IPS DF 19.7 (cell line): ENCODE data around the gene PYGO2.

Source experiments
- DNase-seq: peaks from one replicate; pipeline ENCODE4 v3.0.0-alpha.2; 2013; ENCODE audit warnings: low read depth, low spot score

Gene PYGO2, protein sequence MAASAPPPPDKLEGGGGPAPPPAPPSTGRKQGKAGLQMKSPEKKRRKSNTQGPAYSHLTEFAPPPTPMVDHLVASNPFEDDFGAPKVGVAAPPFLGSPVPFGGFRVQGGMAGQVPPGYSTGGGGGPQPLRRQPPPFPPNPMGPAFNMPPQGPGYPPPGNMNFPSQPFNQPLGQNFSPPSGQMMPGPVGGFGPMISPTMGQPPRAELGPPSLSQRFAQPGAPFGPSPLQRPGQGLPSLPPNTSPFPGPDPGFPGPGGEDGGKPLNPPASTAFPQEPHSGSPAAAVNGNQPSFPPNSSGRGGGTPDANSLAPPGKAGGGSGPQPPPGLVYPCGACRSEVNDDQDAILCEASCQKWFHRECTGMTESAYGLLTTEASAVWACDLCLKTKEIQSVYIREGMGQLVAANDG

DNA sequence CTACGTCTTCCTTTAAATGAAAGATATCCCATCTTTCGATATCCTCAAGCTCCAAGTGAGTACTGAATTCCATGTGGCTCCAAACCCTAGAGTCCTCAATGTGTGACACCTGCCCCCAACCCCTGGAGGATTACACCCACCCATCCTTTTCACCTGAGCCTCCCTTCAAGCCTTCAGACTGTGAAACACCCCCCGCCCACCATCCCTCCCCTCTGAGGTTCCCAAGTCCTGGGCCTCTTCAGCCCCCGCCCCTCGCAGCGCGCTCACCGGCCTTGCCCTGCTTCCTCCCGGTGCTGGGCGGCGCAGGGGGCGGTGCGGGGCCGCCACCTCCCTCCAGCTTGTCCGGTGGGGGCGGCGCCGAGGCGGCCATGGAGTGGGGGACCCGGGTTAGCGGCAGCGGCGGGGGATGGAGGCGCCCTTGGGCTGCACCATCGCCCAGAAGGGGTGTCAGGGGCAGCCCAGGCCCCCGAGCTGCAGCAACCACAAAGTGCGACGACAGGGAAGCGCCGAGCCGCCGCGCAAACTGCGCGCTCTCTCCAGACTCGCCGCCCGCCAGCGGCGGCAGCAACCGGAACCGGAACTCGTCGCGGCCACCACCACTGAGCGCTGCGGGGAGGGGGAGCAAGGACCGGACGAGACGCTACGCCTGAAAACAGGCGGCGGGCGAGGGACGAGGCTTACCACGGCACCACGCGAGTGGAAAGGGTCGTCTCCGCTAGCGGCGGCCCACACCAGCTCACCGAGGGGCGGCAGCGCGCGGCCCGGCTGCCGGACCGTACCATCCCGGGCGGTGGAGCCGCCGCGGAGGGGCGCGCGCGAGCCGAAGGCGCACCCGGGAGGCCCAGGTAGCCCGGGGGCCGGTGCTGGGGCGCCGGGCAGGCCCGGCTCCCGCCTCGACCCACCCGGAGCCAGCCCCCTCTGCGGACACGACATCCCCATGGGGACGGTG, at the start of gene PYGO2:
Gene PYGO2, minus strand, starts transcription at position 576 of the 949 bp plus-strand sequence. Its CDS starts 206 bp downstream, at position 370.
- DNase-seq: no peak

DNA sequence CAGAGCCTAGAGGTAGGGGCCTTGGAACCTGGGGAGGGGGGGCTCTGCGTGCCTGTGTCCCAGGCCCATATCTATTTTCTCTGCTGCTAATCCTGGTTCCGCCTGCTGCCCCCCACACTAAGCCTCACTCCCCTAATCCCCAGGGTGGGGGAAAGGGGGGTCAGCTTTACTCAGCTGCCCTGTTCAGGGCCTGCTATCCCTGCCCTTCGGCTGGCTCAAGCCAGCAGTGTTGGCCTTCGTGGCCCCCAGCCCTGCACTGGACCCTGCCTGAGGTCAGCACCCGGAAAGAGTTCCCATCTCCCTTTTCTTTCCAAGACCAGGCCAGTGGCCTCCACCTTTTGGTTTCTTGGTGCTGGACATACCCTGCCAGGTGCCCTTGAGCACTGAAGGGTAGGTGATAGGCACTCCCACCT, 49.4 kb upstream of the PYGO2 start:
- DNase-seq: no peak

DNA sequence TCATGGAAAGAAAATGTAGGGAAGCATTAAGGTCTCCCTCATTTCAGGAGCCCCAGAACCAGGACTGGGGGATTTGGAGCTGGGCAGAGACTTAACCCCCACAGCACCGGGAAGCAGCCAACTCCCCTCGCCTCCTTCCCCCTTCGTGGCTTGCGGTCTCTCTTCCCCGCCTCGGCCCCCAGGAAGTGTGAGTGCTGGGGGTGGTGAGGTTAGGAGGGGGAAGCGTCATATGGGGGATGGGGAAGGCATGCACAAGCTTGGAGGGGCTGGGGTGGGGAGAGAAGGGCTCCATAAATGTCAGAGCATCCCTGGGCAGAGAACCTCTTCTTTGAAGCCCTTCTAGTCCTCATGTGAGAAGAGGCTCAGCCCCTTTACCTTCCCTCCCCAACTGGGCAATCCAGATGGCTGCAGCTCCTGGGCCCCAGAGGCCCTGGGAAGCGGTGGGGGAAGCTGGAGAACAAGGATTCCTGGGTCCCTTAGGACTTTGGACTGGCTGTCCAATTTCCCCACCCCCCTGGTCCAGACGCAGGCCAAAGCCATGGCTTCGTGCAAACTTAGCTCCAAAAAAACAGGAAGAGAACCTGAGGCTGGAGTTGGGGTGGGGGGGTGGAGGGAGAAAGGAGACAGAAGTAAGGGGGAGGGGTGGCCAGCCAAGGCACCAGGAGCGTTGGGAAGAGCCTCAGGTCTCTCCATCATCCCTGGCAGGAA, 48.8 kb upstream of the PYGO2 start:
- DNase-seq: no peak

DNA sequence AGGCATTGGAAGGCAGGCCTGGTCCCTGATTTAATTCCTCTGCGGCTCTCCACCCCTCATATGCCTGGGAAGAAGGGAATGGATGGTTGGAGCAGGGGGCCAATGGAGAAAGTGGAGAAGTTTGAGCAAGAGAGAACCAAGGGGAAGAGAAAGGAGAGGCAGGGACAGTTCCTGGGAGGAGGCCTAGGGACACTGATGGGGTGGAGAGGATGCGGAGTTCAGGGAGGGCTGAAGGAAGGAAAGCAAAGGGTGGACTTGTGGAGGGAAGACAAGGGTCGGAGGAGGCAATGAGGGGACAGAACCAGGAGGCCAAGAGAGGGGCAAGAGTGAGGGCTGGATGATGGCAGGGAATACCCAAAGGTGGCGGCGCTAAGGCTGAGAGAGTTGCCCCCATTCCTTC, 48.2 kb upstream of the PYGO2 start:
- DNase-seq: no peak

DNA sequence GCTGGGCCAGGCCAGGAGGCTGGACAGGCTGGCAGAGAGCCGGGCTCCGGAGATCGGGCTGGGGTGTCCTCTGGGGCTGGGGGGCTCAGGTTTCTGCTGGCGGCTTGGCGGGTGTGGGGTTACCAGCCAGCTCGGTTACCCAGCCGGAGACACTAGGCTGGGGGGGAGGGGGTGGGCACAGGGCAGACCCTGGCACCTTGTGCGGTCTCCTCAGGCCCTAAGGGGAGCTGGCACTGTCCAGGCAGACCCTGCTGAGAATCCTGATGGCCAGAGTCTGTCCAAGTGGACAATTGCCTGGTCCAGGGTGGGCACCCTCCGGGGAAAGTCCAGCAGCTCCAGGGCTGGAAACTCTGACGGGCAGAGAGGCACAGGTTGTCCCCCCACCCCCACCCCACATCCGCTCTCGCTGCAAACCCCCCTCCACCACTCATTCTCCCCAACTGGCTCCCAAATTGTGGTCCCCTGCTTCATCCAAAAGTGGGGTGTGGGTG, 47.7 kb upstream of the PYGO2 start:
- no peak for DNase-seq

DNA sequence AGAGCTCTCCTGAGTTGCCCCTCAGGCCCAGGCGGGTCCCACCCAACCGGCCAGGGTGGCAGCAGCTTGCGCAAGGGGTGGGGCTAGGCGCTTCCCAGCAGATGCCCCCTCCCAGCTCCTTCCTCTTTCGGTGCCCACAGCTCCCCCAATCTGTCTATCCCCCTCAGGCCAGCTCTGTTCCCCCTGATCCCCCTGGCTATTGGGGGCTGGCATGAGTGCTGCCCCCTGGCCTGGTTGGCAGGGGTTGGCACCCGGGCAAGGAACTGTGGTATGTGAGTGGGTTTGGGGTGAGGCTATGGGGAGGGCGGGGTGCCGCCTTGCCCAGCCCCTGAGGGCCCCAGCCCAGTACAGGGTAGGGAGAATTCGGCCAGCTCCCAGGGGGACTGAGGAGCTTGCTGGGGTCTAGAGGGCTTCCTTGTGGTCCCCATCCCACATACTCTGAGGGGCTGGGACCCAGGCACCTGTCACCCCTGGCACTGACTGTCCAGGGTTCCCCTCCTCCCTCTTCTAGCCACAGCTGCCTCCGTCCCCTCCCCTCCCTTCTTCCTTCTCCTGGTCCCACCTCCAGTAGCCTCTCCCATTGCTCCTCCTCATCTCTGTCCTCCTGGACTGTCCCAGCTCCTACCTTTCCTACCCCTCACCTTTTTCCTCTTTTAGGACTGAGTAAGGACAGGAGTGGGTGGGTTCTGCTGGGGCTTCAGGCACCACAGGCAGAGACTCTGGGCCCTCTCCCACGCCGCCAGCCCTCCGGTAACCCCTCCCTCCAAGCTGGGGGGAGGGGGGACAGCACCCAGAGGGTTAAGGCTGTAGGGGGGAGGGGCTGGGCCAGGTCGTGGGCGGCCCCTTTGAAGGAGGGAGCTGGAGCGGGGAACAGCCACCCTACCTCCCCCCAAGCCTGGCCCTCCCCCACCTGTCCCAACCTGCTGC, 46.7 kb upstream of the PYGO2 start:
- no peak for DNase-seq

DNA sequence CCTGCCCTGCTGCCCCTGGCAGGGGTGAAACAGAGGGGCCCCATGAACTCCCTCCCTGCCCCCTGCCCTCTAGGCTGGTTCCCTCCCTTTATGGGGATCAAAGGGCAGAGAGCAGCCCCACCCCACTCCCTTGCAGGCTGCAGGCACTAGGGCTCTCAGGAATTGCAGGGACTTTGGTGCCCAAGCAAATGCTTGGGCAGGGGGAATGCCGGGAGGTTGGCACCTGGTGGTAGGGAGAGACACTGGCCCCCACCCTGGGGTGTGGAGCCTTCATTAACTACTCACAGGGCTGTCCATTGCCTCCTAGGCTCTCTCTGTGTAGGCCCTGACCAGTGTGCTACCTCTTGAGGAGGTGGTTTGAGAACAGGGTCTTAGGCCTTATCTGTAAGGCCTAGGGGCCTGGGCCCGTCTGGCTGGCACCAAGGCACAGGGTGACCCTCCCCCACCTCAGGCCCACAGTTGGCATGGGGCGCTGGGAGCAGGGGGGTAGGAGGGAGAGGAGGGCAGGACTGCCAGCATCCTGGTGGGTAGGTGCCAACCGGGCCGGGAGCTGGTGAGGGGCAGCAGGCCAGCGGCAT, 45.8 kb upstream of the PYGO2 start:
- DNase-seq: no peak

DNA sequence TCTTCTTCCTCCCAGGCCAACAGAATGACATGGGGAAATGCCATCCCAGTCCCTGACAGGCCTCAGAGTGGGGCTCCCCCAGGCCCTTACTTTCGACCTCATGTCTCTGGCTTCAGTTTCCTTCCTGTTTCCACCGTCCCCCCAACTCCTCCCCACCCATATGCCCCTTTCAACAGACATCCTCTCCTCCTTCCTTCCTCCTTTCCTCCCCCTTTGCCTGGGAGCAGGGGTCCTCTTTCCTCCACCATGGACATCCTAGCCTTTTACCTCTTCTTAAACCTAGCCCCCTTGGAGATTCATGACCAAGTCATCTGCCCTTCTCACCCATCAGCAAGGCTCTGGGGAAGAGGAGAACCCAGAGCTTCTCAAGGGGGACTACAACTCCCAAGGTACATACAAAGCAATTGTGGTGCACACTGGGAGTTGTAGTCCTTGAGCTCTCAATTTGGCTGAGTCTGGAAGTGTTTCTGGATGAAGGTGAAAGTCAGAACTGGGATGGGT, 45.1 kb upstream of the PYGO2 start:
- no peak for DNase-seq

DNA sequence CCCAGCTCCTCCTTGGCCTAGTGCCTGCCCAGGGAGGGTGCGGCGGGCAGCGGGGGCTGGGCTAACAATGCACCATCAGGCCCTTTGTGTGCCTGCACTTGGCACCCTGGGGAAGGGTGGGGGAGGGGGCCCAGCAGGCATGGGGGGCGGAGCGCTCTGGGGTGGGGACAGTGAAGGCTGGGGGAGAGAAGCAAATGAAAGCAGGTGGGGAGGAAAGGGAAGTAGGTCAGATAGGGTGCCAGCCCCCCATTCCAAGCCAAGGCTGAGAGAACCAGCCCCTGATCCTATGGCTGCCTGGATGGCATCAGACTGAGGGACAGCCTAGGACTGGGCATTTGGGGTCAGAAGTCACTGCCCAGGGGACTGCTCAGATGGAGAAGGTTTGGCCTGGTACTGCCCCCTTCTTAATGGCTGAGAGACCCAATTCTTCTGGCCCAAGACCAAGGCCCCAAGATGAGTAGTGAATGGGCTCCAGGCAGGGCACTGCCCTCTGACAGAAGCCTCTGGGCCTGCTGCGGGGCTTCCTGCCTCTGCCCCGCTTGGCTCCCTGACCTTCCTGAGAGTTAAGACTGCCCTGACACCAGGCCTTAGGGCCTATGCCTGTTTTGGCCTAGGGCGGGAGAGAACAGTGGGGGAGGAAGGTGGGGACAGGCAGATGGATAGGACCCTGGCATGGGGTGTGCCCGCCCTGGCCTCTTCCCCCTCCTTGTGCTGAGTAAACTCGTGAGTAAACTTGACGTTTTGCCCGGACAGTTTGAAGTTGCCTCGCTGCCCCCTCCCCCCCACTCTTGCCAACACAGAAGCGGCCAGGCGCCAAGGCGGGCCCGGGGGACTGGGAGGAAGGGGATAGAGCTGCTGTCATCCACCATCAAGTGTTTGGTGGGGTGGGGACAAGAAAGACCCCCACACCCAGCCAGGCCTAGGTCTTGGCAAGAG, 43.8 kb upstream of the PYGO2 start:
- no peak for DNase-seq

DNA sequence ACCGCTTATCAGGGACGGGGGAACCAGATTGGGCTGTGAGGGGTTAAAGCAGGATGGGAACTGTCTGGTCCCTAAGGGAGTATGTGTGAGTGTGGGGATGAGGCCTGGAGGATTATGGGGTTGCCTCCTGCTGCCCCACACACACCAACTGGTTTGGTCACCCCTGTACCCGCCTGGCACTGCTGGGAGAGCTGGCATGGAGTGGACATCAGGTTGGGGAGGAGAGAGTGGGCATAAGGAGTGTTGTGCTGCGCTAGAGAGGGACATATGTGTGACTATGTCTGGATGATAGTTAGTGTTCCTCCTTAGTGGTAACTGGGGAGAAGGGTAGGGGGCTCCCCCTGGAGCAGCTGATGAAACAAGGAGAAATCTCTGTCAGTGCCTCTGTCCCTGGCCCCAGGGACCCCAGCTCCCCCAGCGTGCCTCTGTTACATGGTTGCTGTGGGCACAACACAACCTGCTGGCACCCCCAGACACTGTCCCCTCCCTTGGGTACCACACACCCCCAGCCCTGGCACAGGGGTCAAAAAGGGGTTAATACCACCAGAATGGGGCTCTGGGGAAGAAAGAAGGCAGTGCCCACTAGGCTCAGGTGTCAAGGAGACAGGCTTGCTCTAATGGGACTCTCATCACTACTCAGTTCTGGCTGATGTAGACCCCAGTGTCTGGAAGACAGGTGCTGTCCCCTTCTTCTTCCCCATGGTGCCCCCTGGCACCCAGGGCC, 42.9 kb upstream of the PYGO2 start:
- DNase-seq: no peak

DNA sequence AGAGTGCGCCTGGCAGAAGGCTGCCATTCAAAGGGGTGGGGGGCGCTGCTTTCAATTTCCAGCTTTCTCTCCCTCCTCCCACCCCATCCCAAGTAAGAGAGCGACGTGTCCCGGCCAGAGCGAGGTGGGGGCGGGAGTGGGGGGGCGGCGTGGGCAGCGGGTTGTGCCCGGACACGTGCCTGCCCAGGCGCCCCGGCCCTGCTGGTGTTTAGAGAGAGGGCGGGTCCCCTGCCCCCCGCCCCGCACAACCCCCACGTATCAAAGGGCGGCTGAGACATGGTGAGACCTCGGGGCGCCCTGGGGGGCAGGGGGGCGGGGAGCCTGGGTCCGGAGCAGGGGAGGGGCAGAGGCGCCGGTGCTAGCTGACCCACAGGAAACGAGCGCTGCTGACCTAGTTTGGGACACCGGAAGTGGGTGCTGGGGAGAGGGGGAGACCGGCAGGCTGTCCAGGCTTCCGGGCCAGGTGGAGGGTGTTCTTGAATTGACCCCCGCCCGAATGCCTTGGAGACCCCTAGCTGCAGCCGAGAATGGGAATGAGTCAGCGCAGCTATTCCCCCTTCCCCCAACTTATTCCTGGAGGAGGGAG, 42.3 kb upstream of the PYGO2 start:
- DNase-seq: no peak

DNA sequence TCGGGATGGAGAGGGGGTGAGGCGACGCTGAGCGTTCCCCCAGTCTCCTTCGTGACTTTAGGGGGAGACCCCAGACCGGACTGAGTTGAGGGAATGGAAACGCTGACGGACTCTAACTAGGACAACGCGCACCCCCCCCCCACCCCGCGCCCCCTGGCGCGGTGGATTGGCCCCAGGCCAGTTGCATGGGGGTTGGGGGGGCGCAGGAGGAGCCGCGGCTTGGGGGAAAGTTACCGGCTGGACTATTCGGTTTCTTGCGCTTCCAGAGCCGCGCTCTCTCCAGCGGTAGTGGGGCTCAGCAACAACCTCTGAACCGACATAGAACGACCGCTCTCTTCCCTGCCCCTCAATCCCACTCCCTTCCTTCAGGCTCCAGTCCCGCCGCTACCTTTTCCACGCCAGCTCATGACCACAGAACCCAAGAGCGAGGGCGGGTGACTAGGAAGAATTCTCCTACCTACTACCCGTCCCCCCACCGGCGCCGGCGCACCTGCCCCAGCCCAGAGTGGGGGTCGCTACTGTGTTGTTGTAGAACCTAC, 41.7 kb upstream of the PYGO2 start:
- no peak for DNase-seq

DNA sequence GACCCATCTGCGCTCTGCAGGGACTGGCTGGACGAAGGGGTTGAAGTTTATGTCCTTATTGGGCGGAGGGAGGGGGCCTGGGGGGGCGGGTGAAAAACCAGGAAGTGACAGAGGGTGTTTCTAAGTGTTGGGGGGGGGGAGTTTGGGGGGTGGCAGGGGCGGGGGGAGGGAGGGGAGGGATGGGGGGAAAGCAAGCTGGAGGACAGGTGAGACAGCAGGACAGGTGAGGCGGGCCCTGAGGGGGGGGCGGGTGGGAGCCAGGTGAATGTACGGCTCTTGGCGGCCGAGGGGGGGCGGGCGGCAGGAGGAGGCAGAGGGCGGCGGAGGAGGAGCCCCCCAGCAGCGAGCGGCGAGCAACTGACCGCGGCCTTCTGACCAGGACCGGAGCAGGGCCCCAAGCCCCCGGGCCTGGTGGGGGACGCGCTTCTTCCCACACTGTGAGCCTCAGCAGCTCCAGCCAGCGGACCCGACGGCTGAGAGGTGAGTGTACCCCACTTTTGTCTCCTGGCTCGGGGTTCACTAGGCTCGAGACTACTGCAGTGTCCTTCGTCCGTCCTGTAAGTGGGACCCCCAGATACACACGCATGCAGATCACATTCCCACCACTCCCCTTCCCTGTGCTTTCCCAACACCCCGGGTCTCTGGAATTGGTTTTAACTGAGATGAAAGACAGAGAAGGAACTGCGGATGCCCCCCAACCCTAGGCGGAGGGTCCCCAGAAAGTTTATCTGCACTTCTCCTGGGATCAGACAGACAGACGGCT, 41.1 kb upstream of the PYGO2 start, which contains the start of gene ZBTB7B:
Gene ZBTB7B, plus strand, starts transcription at position 339 of the 763 bp plus-strand sequence. CDS start 11,859 bp downstream, outside the sequence.
- DNase-seq: no peak

DNA sequence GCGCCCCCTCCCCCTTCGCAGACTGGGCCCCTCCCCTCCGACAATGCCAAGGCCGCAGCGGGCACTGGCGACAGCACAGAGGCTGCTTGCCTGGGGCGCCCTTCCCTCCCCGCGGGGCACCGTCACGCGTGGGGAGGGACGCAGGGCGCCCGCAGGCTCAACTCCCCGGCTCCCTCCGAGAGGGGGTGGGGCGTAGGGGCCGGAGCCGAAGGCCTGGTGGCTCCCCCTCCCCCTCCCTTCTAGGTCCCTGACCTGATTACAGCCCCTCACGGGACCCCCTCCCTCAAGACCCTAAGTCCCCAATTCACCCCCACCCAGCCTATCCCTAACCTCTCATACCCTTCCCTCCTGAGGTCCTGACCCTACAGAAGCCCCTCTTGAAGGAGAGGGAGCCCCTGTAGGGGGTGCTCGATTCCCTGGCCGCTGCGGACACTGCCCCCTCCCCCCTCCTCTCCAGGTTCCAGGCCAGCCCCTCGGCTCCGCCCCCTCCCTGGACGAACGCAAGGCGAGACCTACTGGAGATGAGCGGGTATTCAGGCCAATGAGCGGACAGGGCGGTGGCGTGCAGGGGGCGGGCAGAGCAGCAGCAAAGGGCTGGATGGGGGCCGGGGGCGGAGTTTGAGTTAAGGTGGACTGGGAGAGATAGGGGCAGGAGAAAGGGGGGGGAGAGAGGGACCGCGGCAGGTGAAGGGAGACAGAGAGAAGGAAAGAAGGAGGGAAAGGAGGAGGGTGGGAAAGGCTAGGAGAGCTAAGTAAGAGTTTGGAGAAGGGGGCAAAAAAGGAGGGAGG, 40.3 kb upstream of the PYGO2 start:
- peak; percentile 93 for DNase-seq

DNA sequence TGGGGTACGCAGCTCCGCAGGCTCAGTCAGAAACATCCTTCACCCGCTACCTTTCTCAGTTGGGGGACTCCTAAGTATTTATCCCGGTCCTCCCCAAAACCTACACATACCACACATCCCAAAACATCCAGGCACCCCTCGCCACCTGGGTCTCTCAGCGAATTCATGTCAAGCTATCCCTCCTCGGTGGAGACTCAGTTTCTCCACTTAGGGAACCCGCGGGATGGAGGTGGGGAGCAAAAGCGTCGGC, 39.8 kb upstream of the PYGO2 start:
- no peak for DNase-seq

DNA sequence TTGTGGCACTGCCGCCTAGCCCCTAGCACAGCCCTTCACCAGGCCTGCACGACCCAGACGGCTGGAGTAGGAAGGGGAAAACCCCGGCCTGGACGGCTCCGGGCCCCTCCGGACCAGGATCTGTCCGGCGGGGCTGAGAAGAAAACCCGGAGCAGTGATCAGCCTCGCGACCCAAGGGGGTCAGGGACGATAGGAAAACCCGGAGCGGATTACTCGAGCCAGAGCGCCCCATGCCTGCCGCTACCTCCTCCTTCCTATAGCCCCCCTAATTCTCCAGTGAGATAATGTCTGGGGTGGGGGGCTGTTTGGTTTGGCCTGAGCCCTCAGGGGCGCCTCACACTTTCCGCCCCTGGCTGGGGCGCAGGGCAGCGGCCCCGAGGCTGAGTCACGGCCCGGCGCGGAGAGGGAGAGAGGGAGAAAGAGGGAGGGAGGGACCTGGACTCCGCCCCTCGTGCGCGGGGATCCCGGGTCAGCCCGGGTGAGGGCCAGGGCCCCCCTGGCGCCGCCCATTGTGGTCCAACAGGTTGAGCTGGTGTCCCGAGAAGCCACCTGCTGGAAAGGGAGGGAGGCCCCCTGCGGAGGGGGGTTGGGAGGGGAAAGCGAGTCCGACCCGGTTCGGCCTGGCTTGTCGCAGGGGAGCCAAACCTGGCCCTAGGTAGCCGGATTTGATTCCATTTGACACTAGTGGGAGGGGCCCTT, 39.3 kb upstream of the PYGO2 start:
- no peak for DNase-seq
